Stimulated activated naive CD8-positive, alpha-beta T cell treated with anti-CD3 and anti-CD28 coated beads, Interleukin-15, Interleukin-2, amounts not matched to agents 100 ng/mL and 50 ng/mL, for 24 hours (primary cell): ENCODE results near the gene USH2A.

ENCODE experiments used
- H3K27ac Mint-ChIP-seq: one replicate; pipeline ENCODE4 v1.8.0; 2021; ENCODE audit warnings: mild to moderate bottlenecking, mixed read lengths
- H3K27me3 Mint-ChIP-seq: one replicate; pipeline ENCODE4 v1.8.0; 2021; ENCODE audit warnings: mixed read lengths
- H3K36me3 Mint-ChIP-seq: one replicate; pipeline ENCODE4 v1.8.0; 2021; ENCODE audit warnings: low read depth, mixed read lengths
- H3K4me1 Mint-ChIP-seq: one replicate; pipeline ENCODE4 v1.8.0; 2021; ENCODE audit warnings: low read depth, mixed read lengths
- H3K4me3 Mint-ChIP-seq: one replicate; pipeline ENCODE4 v1.8.0; 2021; ENCODE audit warnings: mild to moderate bottlenecking, mixed read lengths
- H3K9me3 Mint-ChIP-seq: one replicate; pipeline ENCODE4 v1.8.0; 2021; ENCODE audit warnings: mixed read lengths

Gene USH2A

GRCh38 chr1:216332462-216332861 lies 90.8 kb downstream of the USH2A start:
- no peak overlapping the region for H3K4me3 Mint-ChIP-seq
- no peaks in the 10 kb centered on the region for H3K4me1 Mint-ChIP-seq
- no peaks in the 10 kb centered on the region for H3K36me3 Mint-ChIP-seq
- no peaks in the 10 kb centered on the region for H3K27me3 Mint-ChIP-seq
- no peak overlapping the region for H3K27ac Mint-ChIP-seq
- H3K9me3 Mint-ChIP-seq = peaks cover 3% of the 10 kb centered on the region

- Mint-ChIP-seq H3K27ac (no peak overlapping the region), H3K9me3 (peaks cover 3% of the 10 kb centered on the region), H3K27me3 (no peaks in the 10 kb centered on the region), H3K4me1 (no peaks in the 10 kb centered on the region), H3K36me3 (no peaks in the 10 kb centered on the region), H3K4me3 (no peak overlapping the region)
Measured at GRCh38 chr1:216332003-216332402, 91.2 kb downstream of the USH2A start.

DNA sequence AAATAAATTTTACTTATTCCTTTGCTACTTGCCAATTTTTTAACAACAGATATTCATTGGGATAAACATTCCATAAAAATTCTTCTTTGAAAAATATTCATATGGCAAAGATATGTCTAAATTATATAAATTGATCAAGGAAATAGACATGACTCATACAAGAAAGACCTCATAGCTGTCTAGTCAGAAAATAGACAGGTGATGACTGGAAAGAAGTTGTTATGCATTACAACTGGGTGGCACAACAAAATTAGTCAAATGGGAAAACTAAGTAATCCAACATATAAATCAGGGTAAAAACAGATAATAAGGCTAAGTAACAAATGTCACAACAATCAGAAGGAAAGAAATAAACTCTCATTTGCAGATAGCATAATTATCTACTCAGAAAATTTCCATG lies 92.0 kb downstream of the USH2A start:
- Mint-ChIP-seq H3K27ac (no peak overlapping the region), H3K36me3 (no peaks in the 10 kb centered on the region), H3K9me3 (peaks cover 3% of the 10 kb centered on the region), H3K4me1 (no peaks in the 10 kb centered on the region), H3K27me3 (no peaks in the 10 kb centered on the region), H3K4me3 (no peak overlapping the region)

GRCh38 chr1:216330262-216330661 lies 93.0 kb downstream of the USH2A start:
- H3K9me3 Mint-ChIP-seq = peaks cover 3% of the 10 kb centered on the region
- H3K4me3 Mint-ChIP-seq = no peak overlapping the region
- H3K27ac Mint-ChIP-seq = no peak overlapping the region
- no peaks in the 10 kb centered on the region for H3K4me1 Mint-ChIP-seq
- H3K36me3 Mint-ChIP-seq = no peaks in the 10 kb centered on the region
- no peaks in the 10 kb centered on the region for H3K27me3 Mint-ChIP-seq

GRCh38 chr1:216325946-216326345 lies 97.3 kb downstream of the USH2A start:
- Mint-ChIP-seq H3K9me3 (no peaks in the 10 kb centered on the region), H3K27me3 (no peaks in the 10 kb centered on the region), H3K27ac (no peak overlapping the region), H3K36me3 (no peaks in the 10 kb centered on the region), H3K4me3 (no peak overlapping the region), H3K4me1 (no peaks in the 10 kb centered on the region)

GRCh38 chr1:216325336-216325735 lies 97.9 kb downstream of the USH2A start:
- H3K36me3 Mint-ChIP-seq = no peaks in the 10 kb centered on the region
- H3K9me3 Mint-ChIP-seq = no peaks in the 10 kb centered on the region
- H3K27ac Mint-ChIP-seq = no peak overlapping the region
- no peaks in the 10 kb centered on the region for H3K27me3 Mint-ChIP-seq
- H3K4me1 Mint-ChIP-seq = no peaks in the 10 kb centered on the region
- H3K4me3 Mint-ChIP-seq = no peak overlapping the region

- Mint-ChIP-seq H3K36me3 (no peaks in the 10 kb centered on the region), H3K27ac (no peak overlapping the region), H3K27me3 (no peaks in the 10 kb centered on the region), H3K9me3 (peaks cover 5% of the 10 kb centered on the region), H3K4me3 (no peak overlapping the region), H3K4me1 (no peaks in the 10 kb centered on the region)
Measured at GRCh38 chr1:216323344-216323743, 99.9 kb downstream of the USH2A start.

- Mint-ChIP-seq H3K36me3 (no peaks in the 10 kb centered on the region), H3K4me1 (no peaks in the 10 kb centered on the region), H3K27me3 (no peaks in the 10 kb centered on the region), H3K9me3 (peaks cover 19% of the 10 kb centered on the region), H3K27ac (no peak overlapping the region), H3K4me3 (no peak overlapping the region)
Measured at GRCh38 chr1:216314379-216315095, 108.7 kb downstream of the USH2A start.

DNA sequence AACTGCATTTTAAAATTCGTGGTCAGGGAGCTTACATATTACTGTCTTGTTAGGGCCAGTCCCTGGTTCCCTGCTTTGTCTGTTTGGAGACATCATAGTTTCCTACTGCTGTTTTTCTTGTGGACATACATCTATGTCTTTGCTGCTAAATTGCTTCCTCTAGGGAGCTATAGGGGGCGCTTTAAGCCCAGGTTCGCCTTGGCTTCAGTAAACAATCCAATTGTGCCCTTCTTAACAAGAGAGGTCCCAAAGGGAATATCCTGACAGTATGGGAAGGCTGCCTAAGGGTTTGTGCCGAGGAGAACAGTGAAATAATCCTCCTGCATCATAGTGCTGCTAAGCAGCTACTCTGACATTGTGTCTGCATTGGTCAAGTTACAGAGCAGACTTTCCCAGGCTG lies 112.5 kb downstream of the USH2A start:
- Mint-ChIP-seq H3K36me3 (no peaks in the 10 kb centered on the region), H3K9me3 (peaks cover 20% of the 10 kb centered on the region), H3K27me3 (no peaks in the 10 kb centered on the region), H3K4me1 (no peaks in the 10 kb centered on the region), H3K27ac (no peak overlapping the region), H3K4me3 (no peak overlapping the region)

GRCh38 chr1:216306830-216307229 lies 116.4 kb downstream of the USH2A start:
- Mint-ChIP-seq H3K27me3 (no peaks in the 10 kb centered on the region), H3K9me3 (peaks cover 13% of the 10 kb centered on the region), H3K4me1 (no peaks in the 10 kb centered on the region), H3K27ac (no peak overlapping the region), H3K36me3 (no peaks in the 10 kb centered on the region), H3K4me3 (no peak overlapping the region)

- H3K9me3 Mint-ChIP-seq = peaks cover 8% of the 10 kb centered on the region
- H3K27me3 Mint-ChIP-seq = no peaks in the 10 kb centered on the region
- no peak overlapping the region for H3K4me3 Mint-ChIP-seq
- no peaks in the 10 kb centered on the region for H3K4me1 Mint-ChIP-seq
- no peaks in the 10 kb centered on the region for H3K36me3 Mint-ChIP-seq
- H3K27ac Mint-ChIP-seq = no peak overlapping the region
Measured at GRCh38 chr1:216303690-216304089, 119.6 kb downstream of the USH2A start.

- H3K36me3 Mint-ChIP-seq = no peaks in the 10 kb centered on the region
- H3K9me3 Mint-ChIP-seq = peaks cover 7% of the 10 kb centered on the region
- H3K27me3 Mint-ChIP-seq = no peaks in the 10 kb centered on the region
- no peak overlapping the region for H3K27ac Mint-ChIP-seq
- H3K4me3 Mint-ChIP-seq = no peak overlapping the region
- H3K4me1 Mint-ChIP-seq = no peaks in the 10 kb centered on the region
Measured at GRCh38 chr1:216293683-216294082, 129.6 kb downstream of the USH2A start.

GRCh38 chr1:216290074-216290473 lies 133.2 kb downstream of the USH2A start:
- Mint-ChIP-seq H3K4me3 (no peak overlapping the region), H3K27me3 (no peaks in the 10 kb centered on the region), H3K9me3 (peaks cover 14% of the 10 kb centered on the region), H3K27ac (no peak overlapping the region), H3K4me1 (no peaks in the 10 kb centered on the region), H3K36me3 (peaks cover 5% of the 10 kb centered on the region)

DNA sequence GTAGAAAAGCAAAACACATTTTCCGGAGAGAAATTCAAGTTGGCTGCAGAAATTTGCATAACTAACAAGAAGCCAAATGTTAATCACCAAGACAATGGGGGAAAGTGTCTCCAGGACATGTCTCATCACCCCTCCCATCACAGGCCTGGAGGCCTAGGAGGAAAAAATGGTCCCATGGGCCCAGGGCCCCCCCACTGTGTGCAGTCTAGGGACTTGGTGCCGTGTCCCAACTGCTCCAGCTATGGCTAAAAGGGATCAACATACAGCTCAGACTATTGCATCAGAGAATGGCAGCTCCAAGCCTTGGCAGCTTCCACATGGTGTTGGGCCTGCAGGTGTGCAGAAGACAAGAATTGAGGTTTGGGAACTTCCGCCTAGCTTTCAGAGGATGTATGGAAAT lies 138.2 kb downstream of the USH2A start:
- Mint-ChIP-seq H3K4me3 (no peak overlapping the region), H3K9me3 (peaks cover 14% of the 10 kb centered on the region), H3K27me3 (no peaks in the 10 kb centered on the region), H3K36me3 (peaks cover 5% of the 10 kb centered on the region), H3K27ac (no peak overlapping the region), H3K4me1 (no peaks in the 10 kb centered on the region)

- no peaks in the 10 kb centered on the region for H3K27me3 Mint-ChIP-seq
- H3K27ac Mint-ChIP-seq = no peak overlapping the region
- H3K36me3 Mint-ChIP-seq = peaks cover 5% of the 10 kb centered on the region
- no peak overlapping the region for H3K4me3 Mint-ChIP-seq
- peaks cover 14% of the 10 kb centered on the region for H3K9me3 Mint-ChIP-seq
- H3K4me1 Mint-ChIP-seq = no peaks in the 10 kb centered on the region
Measured at GRCh38 chr1:216281757-216282156, 141.5 kb downstream of the USH2A start.

GRCh38 chr1:216270086-216270773 lies 153.0 kb downstream of the USH2A start:
- no peak overlapping the region for H3K4me3 Mint-ChIP-seq
- no peaks in the 10 kb centered on the region for H3K4me1 Mint-ChIP-seq
- no peaks in the 10 kb centered on the region for H3K36me3 Mint-ChIP-seq
- peaks cover 5% of the 10 kb centered on the region for H3K9me3 Mint-ChIP-seq
- no peak overlapping the region for H3K27ac Mint-ChIP-seq
- no peaks in the 10 kb centered on the region for H3K27me3 Mint-ChIP-seq
